Suppressor macrophage (primary cell): Measurements from ENCODE around the gene KIF18B.
A peak's percentile ranks its signal among the peaks of the same experiment; 100 is the strongest.

Experiments used
- DNase-seq, 4 experiments: peaks; one replicate each; pipeline ENCODE4 v3.0.0-alpha.2; 2020 to 2022

Gene KIF18B

DNA sequence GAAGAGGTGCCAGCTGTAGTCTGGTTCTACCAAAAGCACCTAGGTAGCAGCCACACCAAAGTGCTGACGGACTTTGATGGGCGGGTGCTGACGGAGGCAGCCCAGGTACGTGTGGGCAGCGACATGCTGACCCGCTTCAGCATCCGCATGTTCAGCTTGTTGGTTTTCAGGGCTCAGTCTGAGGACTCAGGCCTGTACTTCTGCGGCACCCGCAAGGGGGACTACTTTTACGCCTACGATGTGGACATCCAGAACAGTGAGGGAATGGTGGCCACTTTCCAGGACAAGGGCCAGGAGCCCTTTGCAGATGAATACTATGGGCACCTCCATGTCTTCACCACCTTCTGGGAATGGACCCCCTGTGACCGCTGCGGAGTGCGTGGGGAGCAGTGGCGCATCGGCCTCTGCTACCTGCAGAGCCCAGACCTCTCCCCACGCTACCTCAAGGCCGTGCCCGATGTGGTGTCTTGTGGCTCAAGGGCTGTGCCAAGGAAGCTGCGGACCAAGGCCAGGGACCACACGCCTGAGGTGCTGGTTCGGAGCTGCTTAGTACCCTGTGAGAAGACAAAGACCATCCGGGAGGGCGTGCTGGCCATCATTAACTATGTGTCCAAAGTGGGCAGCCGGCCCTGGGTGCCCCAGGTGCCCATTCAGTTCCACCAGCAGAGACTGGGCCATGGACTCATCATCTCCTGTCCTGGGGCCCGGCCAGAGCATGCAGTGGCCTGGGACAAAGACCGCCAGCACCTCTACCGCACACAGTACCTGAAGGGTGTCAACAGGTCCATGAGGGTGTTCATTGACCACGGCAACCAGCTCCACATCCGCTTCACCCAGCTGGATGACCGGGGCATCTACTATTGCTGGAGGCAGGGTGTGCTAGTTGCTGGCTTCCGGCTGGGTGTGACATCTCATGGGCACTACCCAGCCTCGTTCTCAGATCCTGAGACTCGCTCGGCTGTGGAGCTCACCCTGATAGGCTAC is 43.3 kb downstream of the KIF18B start:
- DNase-seq = no peak

GRCh38 chr17:44903012-44903685 is 44.4 kb downstream of the KIF18B start:
- DNase-seq = no peak

- DNase-seq = no peak
Measured at GRCh38 chr17:44902135-44902760, 45.3 kb downstream of the KIF18B start.

DNA sequence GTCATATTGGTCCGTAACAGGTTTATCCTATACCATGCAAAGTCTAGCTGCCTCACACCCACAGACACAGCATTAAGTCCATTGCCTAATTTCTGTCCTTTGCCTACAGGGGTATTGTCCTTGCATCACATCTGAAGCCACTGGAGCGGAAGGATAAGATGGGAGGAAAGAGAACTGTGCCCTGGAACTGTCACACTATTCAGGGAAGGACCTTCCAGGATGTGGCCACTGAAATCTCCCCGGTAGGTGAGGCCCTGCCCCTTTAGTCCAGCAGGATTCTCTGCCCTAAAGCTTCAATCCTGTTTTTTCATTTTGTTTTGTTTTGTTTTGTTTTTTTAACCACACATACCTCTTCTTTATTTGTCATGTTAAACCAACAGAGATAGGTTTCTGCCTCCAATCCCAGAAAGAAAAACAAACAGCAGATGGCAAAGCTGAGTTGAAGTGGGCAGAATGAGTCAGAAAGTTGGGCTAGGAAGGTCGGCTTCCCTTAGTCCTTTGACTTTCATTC is 46.1 kb downstream of the KIF18B start:
- peak; percentile 31 to 73 (median 62) for DNase-seq

DNA sequence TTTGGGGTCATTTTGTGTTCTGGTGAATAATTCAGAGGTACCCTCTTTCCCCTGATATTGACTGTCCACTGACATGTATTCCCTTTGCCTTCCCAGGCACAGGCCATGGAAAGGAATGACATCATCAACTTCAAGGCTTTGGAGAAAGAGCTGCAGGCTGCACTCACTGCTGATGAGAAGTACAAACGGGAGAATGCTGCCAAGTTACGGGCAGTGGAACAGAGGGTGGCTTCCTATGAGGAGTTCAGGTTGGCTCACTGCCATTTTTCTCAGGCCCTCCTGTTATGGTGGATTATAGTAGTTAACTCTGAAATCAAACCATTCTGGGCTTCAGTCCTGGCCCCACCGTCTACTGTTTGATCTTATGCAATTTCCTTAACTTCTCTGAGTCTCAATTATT is 46.7 kb downstream of the KIF18B start:
- DNase-seq = peak in 3 of 4 experiments; percentile 30 to 53 (median 46)

DNA sequence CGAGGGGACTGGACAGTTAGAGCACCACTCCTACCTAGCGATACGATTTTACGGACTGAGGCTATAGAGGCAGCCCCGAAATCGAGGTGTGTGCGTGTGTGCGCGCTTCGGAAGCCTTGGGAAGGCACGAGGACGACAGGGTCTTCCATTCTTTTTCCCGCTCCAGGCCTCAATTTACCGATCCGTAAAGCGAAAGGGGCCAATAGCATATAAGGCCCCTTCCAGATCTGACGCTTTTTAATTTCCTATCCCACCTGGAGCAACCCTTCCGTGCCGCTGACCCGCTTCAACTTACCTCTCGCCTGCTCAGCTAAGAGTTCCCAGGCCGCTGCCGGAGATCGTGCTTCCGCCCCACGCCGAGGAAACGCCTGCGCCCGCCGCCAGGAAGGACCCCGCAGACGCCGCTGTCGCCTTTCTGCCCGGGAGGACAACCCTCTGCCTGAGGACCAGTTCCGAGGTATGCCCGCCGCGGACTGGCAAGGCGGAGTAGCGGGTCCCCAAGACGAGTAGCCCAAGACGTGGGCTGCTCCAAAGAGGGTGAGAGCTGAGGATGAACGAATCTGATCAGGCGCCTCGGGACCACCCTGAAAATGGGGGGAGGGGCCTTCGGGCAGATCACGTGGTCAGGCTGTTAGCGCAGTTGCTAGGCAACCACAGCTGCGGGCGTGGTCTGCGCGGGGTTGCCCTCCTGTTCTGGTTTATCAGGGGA is 48.3 kb downstream of the KIF18B start, which contains the start of gene EFTUD2:
TSS of gene EFTUD2 (minus strand) at position 372 of the 709 bp plus-strand sequence. CDS start 4,924 bp downstream, outside the sequence.
- peak; percentile 91 to 97 (median 94) for DNase-seq

GRCh38 chr17:44898768-44899073 is 48.9 kb downstream of the KIF18B start:
- peak; percentile 82 to 89 (median 86) for DNase-seq

DNA sequence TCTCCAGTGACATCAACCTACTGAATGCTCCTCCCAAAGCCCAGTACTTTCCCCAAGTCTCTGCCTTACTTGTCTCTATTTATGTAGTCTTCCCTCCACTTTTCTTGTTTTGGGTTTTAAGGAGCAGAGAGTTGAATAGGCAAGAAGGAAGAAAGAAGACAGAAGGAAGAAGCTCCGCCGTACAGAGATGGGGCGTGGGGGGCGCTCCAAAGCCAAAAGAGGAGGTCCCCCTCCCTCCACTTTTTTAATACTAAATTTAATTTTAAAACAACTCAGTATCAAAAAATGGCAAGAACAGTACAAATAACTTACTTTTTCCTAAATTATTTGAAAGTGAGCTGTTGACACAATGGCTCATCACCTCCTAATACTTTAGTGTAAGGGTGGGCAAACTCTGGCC is 52.9 kb downstream of the KIF18B start:
- DNase-seq = no peak

DNA sequence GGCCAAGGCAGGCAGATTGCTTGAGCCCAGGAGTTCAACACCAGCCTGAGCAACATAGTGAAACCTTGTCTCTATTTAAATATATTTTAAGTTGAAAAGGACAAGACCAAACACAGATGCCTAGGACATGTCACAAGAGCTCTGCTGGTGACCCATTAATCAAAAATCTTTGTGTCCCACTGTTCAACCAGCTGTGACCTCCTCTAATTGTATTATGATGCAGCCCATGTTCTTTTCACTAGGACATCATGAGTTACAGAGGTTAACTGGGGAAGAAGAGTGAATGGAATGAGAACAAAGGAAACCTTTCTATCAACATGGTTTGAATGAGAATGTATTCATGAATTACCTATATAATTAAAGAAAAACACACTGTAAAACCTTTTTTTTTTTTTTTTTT is 55.3 kb downstream of the KIF18B start:
- no peak for DNase-seq

- DNase-seq = peak in 2 of 4 experiments; percentile 16 to 30
Measured at GRCh38 chr17:44889003-44889402, 58.6 kb downstream of the KIF18B start.

DNA sequence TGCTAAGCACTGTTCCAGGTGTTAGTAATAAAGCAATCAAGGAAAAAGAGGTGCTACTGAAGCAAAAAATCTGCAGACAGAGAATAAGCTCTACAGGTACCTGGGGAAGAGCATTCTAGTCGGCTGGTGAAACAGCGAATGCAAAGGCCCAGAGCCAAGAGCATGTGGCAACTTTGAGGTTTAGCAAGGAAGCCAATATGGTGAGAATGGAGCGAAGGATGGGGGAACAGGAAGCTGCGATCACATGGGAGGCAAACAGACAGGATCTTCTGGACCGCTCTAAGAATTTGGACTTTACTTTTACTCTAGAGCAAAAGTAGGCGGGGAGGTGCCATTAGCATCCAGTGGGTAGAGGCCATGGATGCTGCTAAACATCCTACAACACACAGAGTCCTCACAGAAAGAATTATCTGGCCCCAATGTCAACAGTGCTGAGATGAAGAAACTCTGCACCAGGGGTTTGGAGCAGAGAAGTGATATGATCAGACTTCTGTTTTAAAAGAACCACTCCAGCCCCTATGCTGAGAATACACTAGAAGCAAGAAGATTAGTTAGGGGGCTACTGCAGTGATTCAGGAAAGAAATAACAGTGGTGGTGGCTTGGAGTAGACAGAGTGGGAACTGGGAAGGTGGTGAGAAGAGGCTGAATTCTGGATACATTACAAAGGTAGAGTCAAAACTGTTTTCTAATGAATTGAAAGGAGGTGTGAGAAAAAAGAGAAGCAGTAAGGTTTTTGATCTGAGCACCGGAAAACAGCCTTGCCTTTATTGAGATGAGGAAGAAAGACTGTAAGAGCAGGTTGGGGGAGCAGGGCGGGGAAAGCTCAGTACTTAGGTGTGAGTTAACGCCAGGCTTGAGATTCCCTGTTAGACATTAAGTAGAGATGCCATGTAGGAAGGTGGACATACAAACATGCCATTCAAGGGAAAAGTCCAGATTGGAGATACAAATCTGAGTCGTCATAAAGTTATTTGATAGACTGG is 59.3 kb downstream of the KIF18B start:
- DNase-seq = peak in 3 of 4 experiments; percentile 49 to 54 (median 49)

GRCh38 chr17:44887016-44887415 is 60.6 kb downstream of the KIF18B start:
- no peak for DNase-seq

DNA sequence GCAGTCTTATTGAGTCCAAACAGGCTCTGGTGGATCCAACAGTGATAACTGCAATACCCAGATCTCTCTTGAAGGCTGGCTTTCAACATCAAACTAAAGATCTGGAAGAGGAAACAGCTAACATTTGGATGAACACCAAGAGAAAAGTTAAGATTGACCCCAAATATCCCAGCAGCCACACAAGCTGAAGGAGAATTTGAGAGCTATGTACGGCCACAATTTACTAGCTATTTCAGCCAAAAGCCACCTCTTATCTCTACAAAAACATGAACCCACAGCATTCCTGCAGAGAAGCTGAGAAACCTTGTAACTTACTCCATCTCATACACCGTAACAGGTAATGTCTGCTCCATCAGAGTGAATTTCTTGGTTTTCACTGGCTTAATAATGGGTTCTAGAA is 62.6 kb downstream of the KIF18B start:
- no peak for DNase-seq

DNA sequence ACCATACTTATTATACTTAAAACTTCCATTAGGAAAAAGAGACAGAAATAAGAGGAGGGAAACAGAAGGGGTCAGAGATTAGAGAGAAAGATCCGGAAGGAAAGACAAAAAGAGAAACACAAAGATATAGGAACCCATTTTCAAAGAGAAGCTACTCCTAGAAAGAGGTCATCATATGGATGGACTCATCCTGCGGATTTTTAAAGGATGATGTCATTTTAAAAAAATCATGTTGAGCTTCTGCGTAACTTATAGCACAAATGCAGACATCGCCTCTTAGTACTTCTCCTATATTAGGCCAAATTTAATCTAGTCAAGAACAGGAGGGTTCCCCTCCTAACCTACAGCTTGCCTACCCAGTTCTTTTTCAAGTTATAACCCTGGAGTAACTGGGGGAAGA is 66.4 kb downstream of the KIF18B start:
- DNase-seq = no peak

- no peak for DNase-seq
Measured at GRCh38 chr17:44880062-44880461, 67.5 kb downstream of the KIF18B start.

GRCh38 chr17:44879376-44879775 is 68.2 kb downstream of the KIF18B start:
- no peak for DNase-seq

DNA sequence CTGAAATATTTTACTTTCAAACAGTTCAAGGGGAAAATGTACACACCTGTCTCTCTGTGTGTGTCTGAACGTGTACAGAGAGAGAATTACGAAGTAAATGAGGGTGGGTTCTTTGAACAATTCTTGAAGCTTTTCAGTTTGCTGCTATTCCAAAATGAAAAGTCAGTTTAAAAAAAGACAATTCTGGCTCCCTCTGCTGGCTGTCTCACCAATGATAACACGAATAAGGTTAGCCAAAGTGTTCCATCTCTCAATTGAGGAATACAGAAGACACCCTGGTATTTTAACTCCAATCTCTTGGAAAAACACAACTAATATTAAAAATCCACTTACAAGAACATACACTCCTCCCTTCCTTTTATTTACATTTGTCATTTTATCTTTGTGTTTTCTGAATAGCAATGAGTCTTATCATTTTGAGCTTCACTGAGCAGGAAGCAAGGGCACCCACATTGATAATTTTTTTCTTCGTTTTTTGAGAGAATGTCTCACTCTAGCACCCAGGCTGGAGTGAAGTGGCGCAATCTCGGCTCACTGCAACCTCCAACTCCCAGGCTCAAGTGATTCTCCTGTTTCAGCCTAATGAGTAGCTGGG is 68.8 kb downstream of the KIF18B start:
- DNase-seq = peak; percentile 46 to 60 (median 50)

GRCh38 chr17:44877121-44877520 is 70.5 kb downstream of the KIF18B start:
- DNase-seq = no peak

DNA sequence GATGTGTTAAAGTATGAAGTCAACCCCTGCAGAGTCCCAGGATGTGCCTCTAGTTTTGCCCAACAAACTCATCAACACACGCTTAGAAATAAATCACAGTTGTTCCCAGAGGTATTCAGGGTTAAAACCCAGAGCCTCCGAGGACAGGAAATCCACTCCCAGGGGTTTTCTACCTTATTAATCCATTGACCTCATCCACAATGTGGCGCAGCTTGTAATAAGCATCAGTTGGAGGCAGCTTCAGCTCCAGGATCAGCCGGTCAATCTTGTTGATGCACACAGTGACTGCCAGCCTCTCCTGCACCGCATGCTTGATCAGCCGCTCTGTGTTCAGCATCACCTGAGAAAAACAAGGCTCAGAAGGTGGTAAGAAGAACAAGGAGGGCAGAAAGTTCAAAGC is 71.8 kb downstream of the KIF18B start:
- DNase-seq = no peak
